Trophoblast cell (in vitro differentiated cells and primary cell): Measurements from ENCODE around the gene FAM240A.
A peak's percentile ranks its signal among the peaks of the same experiment; 100 is the strongest.

Experiments
- DNase-seq, 2 donors: peaks; one replicate each; pipeline ENCODE4 v3.0.0-alpha.2; 2016
- H2AFZ ChIP-seq: 2 replicates; pipeline ENCODE4 v1.6.1; 2013; ENCODE audit warnings: low read length, moderate library complexity, mild to moderate bottlenecking; ENCODE audit not compliant: insufficient read depth, poor library complexity
- H2AK5ac ChIP-seq: 2 replicates; pipeline ENCODE4 v1.6.1; 2013; ENCODE audit warnings: mild to moderate bottlenecking, low read length
- H2BK120ac ChIP-seq: 2 replicates; pipeline ENCODE4 v1.6.1; 2013; ENCODE audit warnings: low read length, mild to moderate bottlenecking, moderate library complexity; ENCODE audit not compliant: insufficient read depth, poor library complexity
- H2BK12ac ChIP-seq: 2 replicates; pipeline ENCODE4 v1.6.1; 2013; ENCODE audit warnings: mild to moderate bottlenecking, low read length, moderate library complexity
- H2BK5ac ChIP-seq: 2 replicates; pipeline ENCODE4 v1.6.1; 2013; ENCODE audit warnings: low read length, low read depth, moderate library complexity, mild to moderate bottlenecking; ENCODE audit not compliant: poor library complexity
- H3K14ac ChIP-seq: 2 replicates; pipeline ENCODE4 v1.6.1; 2013; ENCODE audit warnings: mild to moderate bottlenecking, low read length
- H3K18ac ChIP-seq: 2 replicates; pipeline ENCODE4 v1.6.1; 2013; ENCODE audit warnings: mild to moderate bottlenecking, low read length
- H3K23ac ChIP-seq: 2 replicates; pipeline ENCODE4 v1.6.1; 2013; ENCODE audit warnings: low read length
- H3K27ac ChIP-seq: 2 replicates; pipeline ENCODE4 v1.5.1; 2013; ENCODE audit warnings: low read depth, mild to moderate bottlenecking, inconsistent platforms, low read length, moderate library complexity
- H3K27me3 ChIP-seq: 2 replicates; pipeline ENCODE4 v1.6.1; 2013; ENCODE audit warnings: inconsistent platforms, mild to moderate bottlenecking, low read length, moderate library complexity; ENCODE audit not compliant: insufficient read depth
- H3K36me3 ChIP-seq, 2 experiments: 1 replicate in 1 of 2; 2 replicates in 1 of 2; pipeline ENCODE4 v1.6.1; 2013; ENCODE audit warnings: low read length in 2 of 2, mild to moderate bottlenecking in 2 of 2, moderate library complexity in 1 of 2; ENCODE audit not compliant: insufficient read depth in 2 of 2, control insufficient read depth in 1 of 2
- H3K4ac ChIP-seq: 2 replicates; pipeline ENCODE4 v1.6.1; 2013; ENCODE audit warnings: low read depth, mild to moderate bottlenecking, low read length, moderate library complexity
- H3K4me1 ChIP-seq, 2 experiments: 1 replicate in 1 of 2; 2 replicates in 1 of 2; pipeline ENCODE4 v1.6.1; 2013; ENCODE audit warnings: low read length in 2 of 2, mild to moderate bottlenecking in 2 of 2, moderate library complexity in 1 of 2; ENCODE audit not compliant: insufficient read depth in 2 of 2, control insufficient read depth in 1 of 2
- H3K4me2 ChIP-seq: 2 replicates; pipeline ENCODE4 v1.6.1; 2013; ENCODE audit warnings: inconsistent platforms, mild to moderate bottlenecking, low read length, moderate library complexity
- H3K4me3 ChIP-seq: 2 replicates; pipeline ENCODE4 v1.5.1; 2013; ENCODE audit warnings: mild to moderate bottlenecking, low read depth, low read length, inconsistent platforms
- H3K79me1 ChIP-seq: one replicate; pipeline ENCODE4 v1.6.1; 2013; ENCODE audit warnings: low read length
- H3K79me2 ChIP-seq: 2 replicates; pipeline ENCODE4 v1.6.1; 2013; ENCODE audit warnings: low read length, mild to moderate bottlenecking; ENCODE audit not compliant: control insufficient read depth, insufficient read depth, poor library complexity
- H3K9ac ChIP-seq: 2 replicates; pipeline ENCODE4 v1.6.1; 2013; ENCODE audit warnings: mild to moderate bottlenecking, low read length
- H3K9me3 ChIP-seq: 2 replicates; pipeline ENCODE4 v1.6.1; 2013; ENCODE audit warnings: low read depth, mild to moderate bottlenecking, control low read depth, inconsistent platforms, low read length; ENCODE audit not compliant: insufficient read depth
- H4K12ac ChIP-seq: 2 replicates; pipeline ENCODE4 v1.6.1; 2013; ENCODE audit warnings: low read depth, mild to moderate bottlenecking, low read length, moderate library complexity
- H4K8ac ChIP-seq: 2 replicates; pipeline ENCODE4 v1.6.1; 2013; ENCODE audit warnings: low read depth, mild to moderate bottlenecking, low read length, moderate library complexity
- H4K91ac ChIP-seq: one replicate; pipeline ENCODE4 v1.6.1; 2013; ENCODE audit warnings: low read depth, mild to moderate bottlenecking, low read length, moderate library complexity
- WGBS: extraction: QIAGEN DNeasy Blood & Tissue Kit; methylation state at CpG from one replicate; pipeline ENCODE4 v1.1.7; 2013; ENCODE audit warnings: missing lambda C conversion rate; ENCODE audit not compliant: insufficient read length, insufficient coverage; ENCODE audit errors: extremely low coverage; 5-methylcytosine and 5-hydroxymethylcytosine counted together

Gene FAM240A

GRCh38 chr3:46566040-46566641 is 46.2 kb upstream of the FAM240A start, which contains the start of gene LRRC2:
Gene LRRC2, minus strand, starts transcription at chr3:46566302. Its CDS starts 14,711 bp downstream, at chr3:46551591.
- Histone ChIP-seq H4K12ac (no peak within 1 kb of the TSS), H3K4ac (no peak within 1 kb of the TSS), H2BK120ac (no peak within 1 kb of the TSS), H3K23ac (no peak within 1 kb of the TSS), H3K4me3 (peak within 1 kb of the TSS; percentile 65), H2AFZ (peak within 1 kb of the TSS; percentile 40), H3K18ac (no peak within 1 kb of the TSS), H3K36me3 (no peaks in the 10 kb centered on the region), H3K27ac (no peak within 1 kb of the TSS), H4K8ac (peak within 1 kb of the TSS; percentile 36), H4K91ac (no peak within 1 kb of the TSS), H2AK5ac (no peak within 1 kb of the TSS), H3K79me2 (no peaks in the 10 kb centered on the region), H3K9ac (no peak within 1 kb of the TSS), H3K4me1 (peaks cover 8 to 11% of the 10 kb centered on the region in 2 experiments), H3K14ac (peak within 1 kb of the TSS; percentile 11), H2BK5ac (no peak within 1 kb of the TSS), H3K27me3 (no peaks in the 10 kb centered on the region), H2BK12ac (no peak within 1 kb of the TSS), H3K9me3 (no peaks in the 10 kb centered on the region), H3K4me2 (peak within 1 kb of the TSS; percentile 81), H3K79me1 (no peaks in the 10 kb centered on the region)
- DNase-seq = peak in 1 of 2 donors; percentile 15
- WGBS = no CpG with 5 or more reads among the region's 39 CpGs

DNA sequence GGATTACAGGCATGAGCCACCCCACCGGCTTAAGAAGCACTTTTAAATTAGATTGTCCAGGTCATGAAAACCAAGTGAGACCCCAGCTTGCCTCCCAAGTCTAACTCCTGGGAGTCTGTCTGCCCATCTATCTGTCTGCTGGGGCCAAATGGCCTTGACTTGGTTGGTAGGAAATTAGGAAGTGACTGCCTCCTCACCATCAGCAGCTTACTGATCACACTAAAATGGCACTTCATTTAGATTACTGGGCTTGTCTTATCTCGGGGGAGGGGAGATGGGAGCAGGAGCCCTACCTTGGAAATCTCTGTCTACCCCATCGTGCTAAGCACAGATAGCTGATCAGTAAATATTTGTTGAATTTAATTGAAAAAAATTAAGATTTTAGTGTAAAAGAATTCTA is 40.6 kb upstream of the FAM240A start:
- Histone ChIP-seq H2BK5ac (no peak overlapping the region), H2BK120ac (no peak overlapping the region), H4K8ac (no peak overlapping the region), H3K9ac (no peak overlapping the region), H3K27me3 (peaks cover 3% of the 10 kb centered on the region), H3K23ac (no peak overlapping the region), H3K4me2 (no peak overlapping the region), H3K4me1 (peaks cover 5 to 7% of the 10 kb centered on the region in 2 experiments), H2BK12ac (no peak overlapping the region), H4K12ac (no peak overlapping the region), H3K9me3 (peaks cover 2% of the 10 kb centered on the region), H3K27ac (no peak overlapping the region), H3K4me3 (no peak overlapping the region), H3K18ac (no peak overlapping the region), H2AK5ac (no peak overlapping the region), H3K79me2 (no peaks in the 10 kb centered on the region), H3K36me3 (no peaks in the 10 kb centered on the region), H4K91ac (no peak overlapping the region), H3K14ac (no peak overlapping the region), H2AFZ (no peak overlapping the region), H3K79me1 (no peaks in the 10 kb centered on the region), H3K4ac (no peak overlapping the region)
- no CpG with 5 or more reads among the region's 3 CpGs for WGBS
- DNase-seq = no peak

GRCh38 chr3:46573701-46574100 is 38.6 kb upstream of the FAM240A start:
- Histone ChIP-seq H3K9ac (no peak overlapping the region), H3K14ac (no peak overlapping the region), H3K18ac (no peak overlapping the region), H2AK5ac (no peak overlapping the region), H3K4me1 (peaks cover 7 to 12% of the 10 kb centered on the region in 2 experiments), H3K4me3 (no peak overlapping the region), H4K91ac (no peak overlapping the region), H3K9me3 (peaks cover 2% of the 10 kb centered on the region), H3K79me2 (no peaks in the 10 kb centered on the region), H4K12ac (no peak overlapping the region), H3K4me2 (no peak overlapping the region), H3K4ac (no peak overlapping the region), H2AFZ (no peak overlapping the region), H2BK5ac (no peak overlapping the region), H4K8ac (no peak overlapping the region), H3K36me3 (no peaks in the 10 kb centered on the region), H2BK12ac (no peak overlapping the region), H2BK120ac (no peak overlapping the region), H3K27ac (no peak overlapping the region), H3K23ac (no peak overlapping the region), H3K79me1 (peaks cover 1% of the 10 kb centered on the region), H3K27me3 (peaks cover 6% of the 10 kb centered on the region)
- whole genome bisulfite sequencing = no CpG with 5 or more reads among the region's 4 CpGs
- no peak for DNase-seq

- Histone ChIP-seq H3K27ac (no peak overlapping the region), H3K23ac (no peak overlapping the region), H3K27me3 (peaks cover 6% of the 10 kb centered on the region), H2BK12ac (no peak overlapping the region), H2AFZ (no peak overlapping the region), H3K14ac (no peak overlapping the region), H2BK120ac (no peak overlapping the region), H3K4ac (no peak overlapping the region), H2BK5ac (no peak overlapping the region), H3K9me3 (peaks cover 2% of the 10 kb centered on the region), H4K91ac (no peak overlapping the region), H2AK5ac (no peak overlapping the region), H3K18ac (no peak overlapping the region), H4K12ac (no peak overlapping the region), H3K79me1 (peaks cover 1% of the 10 kb centered on the region), H3K36me3 (no peaks in the 10 kb centered on the region), H3K4me2 (no peak overlapping the region), H3K79me2 (no peaks in the 10 kb centered on the region), H3K4me1 (peaks cover 7 to 12% of the 10 kb centered on the region in 2 experiments), H3K9ac (no peak overlapping the region), H4K8ac (no peak overlapping the region), H3K4me3 (no peak overlapping the region)
- no CpG with 5 or more reads among the region's 2 CpGs for WGBS
- no peak for DNase-seq
Measured at GRCh38 chr3:46574243-46574646, 38.1 kb upstream of the FAM240A start.
